ENCODE measurements around the gene TAX1BP1. TPM values are rescaled to one million over a fixed set of nuclear protein-coding genes. Genes with fewer than 3 reads are reported as not detected.
"Not testable (repeated sequence)": the region's sequence is repeated elsewhere in the genome, so short reads cannot be mapped to it uniquely, and the experiment has no call there.

Gene TAX1BP1
- total RNA-seq, 2 donors from 2014 or later: 38.9 to 57.6 TPM

DNA sequence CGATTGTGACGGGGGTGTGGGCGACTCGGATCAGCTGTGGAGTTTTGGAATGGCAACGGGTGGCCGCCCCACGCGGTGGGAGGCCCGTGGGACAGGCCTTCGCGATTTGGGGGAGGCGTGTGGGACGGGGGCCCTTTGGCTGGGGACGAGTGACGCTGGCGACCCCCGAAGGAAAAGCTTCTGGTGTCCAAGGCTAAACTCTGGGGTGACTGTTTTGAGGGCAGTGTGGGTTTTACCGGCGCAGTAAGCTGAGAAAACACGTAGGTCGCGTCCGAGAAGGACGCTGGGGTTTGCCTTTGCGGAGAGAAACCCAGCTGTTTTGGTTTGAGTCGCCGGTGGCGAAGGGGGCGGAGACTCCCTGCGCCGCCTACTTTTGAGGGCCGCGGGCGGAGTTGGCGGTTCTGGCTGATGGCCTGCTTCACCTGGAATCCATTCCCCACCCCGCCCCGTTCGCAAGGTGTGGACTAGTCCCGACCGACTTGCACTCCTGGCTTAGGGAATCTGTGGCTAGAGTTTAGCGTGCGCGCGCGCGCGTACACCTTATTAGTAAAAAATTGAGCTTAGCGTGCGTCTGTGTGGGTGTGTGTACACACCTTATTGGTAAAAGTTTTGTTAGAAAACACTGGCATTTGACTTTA, 606 bp downstream of the TAX1BP1 start:
- no peaks in the 10 kb centered on the region for H3K27me3 ChIP-seq
- peak; percentile 90 for ATAC-seq
- WGBS, 2 donors: 0% methylated on average over 20 to 49 of the region's 49 CpGs
- H3K36me3 ChIP-seq (replicated peaks in 1 of 2; ENCODE audit: insufficient read depth in 1 of 2, low read depth in 2 of 2): no peaks in the 10 kb centered on the region
- peak overlapping the region; percentile 74 to 94 for H3K4me3 ChIP-seq
- TF ChIP-seq POLR2A (IDR thresholded peaks at IDR 0.05): peak; percentile 71 to 95 (median 87)
- TF ChIP-seq, protein P1, sequence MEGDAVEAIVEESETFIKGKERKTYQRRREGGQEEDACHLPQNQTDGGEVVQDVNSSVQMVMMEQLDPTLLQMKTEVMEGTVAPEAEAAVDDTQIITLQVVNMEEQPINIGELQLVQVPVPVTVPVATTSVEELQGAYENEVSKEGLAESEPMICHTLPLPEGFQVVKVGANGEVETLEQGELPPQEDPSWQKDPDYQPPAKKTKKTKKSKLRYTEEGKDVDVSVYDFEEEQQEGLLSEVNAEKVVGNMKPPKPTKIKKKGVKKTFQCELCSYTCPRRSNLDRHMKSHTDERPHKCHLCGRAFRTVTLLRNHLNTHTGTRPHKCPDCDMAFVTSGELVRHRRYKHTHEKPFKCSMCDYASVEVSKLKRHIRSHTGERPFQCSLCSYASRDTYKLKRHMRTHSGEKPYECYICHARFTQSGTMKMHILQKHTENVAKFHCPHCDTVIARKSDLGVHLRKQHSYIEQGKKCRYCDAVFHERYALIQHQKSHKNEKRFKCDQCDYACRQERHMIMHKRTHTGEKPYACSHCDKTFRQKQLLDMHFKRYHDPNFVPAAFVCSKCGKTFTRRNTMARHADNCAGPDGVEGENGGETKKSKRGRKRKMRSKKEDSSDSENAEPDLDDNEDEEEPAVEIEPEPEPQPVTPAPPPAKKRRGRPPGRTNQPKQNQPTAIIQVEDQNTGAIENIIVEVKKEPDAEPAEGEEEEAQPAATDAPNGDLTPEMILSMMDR (IDR thresholded peaks at IDR 0.05): no peak
- peak; percentile 97 to 98 (median 97) for DNase-seq
- peak overlapping the region; percentile 98 to 100 (median 100) for H3K27ac ChIP-seq
- H3K4me1 ChIP-seq: peaks cover 71% of the 10 kb centered on the region
- H3K9me3 ChIP-seq: no peaks in the 10 kb centered on the region
- intact Hi-C loops (cut with DNase I): no loop called here

DNA sequence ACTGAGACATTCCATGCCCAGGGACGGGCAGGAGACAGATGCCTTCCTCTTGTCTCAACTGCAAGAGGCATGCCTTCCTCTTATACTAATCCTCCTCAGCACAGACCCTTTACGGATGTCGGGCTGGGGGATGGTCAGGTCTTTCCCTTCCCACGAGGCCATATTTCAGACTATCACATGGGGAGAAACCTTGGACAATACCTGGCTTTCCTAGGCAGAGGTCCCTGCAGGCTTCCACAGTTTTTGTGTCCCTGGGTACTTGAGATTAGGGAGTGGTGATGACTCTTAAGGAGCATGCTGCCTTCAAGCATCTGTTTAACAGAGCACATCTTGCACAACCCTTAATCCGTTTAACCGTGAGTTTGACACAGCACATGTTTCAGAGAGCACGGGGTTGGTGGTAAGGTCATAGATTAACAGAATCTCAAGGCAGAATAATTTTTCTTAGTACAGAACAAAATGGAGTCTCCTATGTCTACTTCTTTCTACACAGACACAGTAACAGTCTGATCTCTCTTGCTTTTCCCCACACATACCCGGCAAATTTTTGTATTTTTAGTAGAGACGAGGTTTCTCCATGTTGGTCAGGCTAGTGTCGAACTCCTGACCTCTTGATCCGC, 2.2 kb downstream of the TAX1BP1 start:
- WGBS, 2 donors: 46 to 47% methylated on average over 8 to 11 of the region's 11 CpGs
- H3K4me1 ChIP-seq: peaks cover 76% of the 10 kb centered on the region
- H3K36me3 ChIP-seq (replicated peaks in 1 of 2; ENCODE audit: insufficient read depth in 1 of 2, low read depth in 2 of 2); H3K27me3 ChIP-seq; ATAC-seq; intact Hi-C loops (cut with DNase I); H3K4me3 ChIP-seq; H3K9me3 ChIP-seq; H3K27ac ChIP-seq; DNase-seq: not testable (repeated sequence)

DNA sequence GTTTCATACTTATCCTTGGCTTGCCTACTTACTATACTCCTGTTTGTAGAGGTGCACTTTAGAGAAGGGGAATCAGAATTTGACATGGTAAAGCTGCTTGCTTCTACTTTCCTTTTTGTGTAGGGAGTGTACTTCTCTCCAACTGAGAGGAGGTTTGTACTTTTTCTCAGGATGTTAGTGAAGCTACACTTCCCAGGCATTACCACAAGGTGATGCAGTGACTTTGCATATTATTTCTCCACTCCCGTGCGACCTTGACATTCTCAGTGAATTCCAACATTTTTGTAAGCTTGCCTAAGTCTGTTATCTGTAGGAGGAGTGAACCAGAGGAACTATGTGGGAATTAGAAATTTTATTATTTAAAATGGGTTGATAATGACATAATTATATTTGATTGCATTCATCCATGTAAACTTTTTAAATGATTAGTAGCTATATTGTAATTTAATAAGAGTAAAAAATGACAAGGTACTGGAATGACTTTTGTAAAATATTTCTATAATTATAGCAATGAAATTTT, 5.2 kb downstream of the TAX1BP1 start:
- peaks cover 60% of the 10 kb centered on the region for H3K4me1 ChIP-seq

DNA sequence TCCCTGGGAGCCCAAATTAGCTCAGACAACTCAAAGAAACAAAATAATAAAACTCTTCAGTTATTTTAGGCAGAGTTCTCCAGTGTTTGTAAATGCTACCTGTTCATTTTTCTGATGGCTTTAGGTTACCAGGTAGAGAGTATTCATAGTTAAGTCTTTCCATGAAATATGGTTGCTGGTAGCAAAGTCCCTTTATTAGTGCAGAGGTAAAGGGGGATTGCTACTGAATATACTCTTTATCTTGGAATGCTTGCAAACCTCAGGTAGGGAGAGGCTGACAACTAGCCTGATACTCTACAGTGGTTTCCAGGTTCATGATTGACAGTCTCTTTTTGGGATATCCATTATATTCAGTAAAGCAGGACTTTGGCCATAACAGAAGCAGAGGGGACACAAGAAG, 6.5 kb downstream of the TAX1BP1 start:
- Histone ChIP-seq H3K4me1 (peaks cover 57% of the 10 kb centered on the region), H3K27me3 (no peaks in the 10 kb centered on the region), H3K27ac (peak overlapping the region in 1 of 4 donors; percentile 70), H3K9me3 (no peaks in the 10 kb centered on the region), H3K4me3 (no peak overlapping the region), H3K36me3 (replicated peaks in 1 of 2; ENCODE audit: insufficient read depth in 1 of 2, low read depth in 2 of 2) (peaks cover 0 to 16% of the 10 kb centered on the region in 2 donors)
- no peak for TF ChIP-seq POLR2A (IDR thresholded peaks at IDR 0.05)
- TF ChIP-seq, protein P1 (IDR thresholded peaks at IDR 0.05): no peak
- intact Hi-C loops (cut with DNase I): no loop called here
- ATAC-seq (no peak), DNase-seq (no peak)

More for the DNA sequence above, 5.2 kb downstream of the TAX1BP1 start:
- Histone ChIP-seq H3K27ac (peak overlapping the region in 3 of 4 donors; percentile 44 to 70 (median 53)), H3K36me3 (replicated peaks in 1 of 2; ENCODE audit: insufficient read depth in 1 of 2, low read depth in 2 of 2) (peaks cover 0 to 9% of the 10 kb centered on the region in 2 donors), H3K4me3 (no peak overlapping the region), H3K27me3 (no peaks in the 10 kb centered on the region), H3K9me3 (no peaks in the 10 kb centered on the region)
- ATAC-seq: peak; percentile 37
- peak in 1 of 3 donors; percentile 23 for TF ChIP-seq POLR2A (IDR thresholded peaks at IDR 0.05)
- TF ChIP-seq, protein P1 (IDR thresholded peaks at IDR 0.05): peak; percentile 29 to 84 (median 64)
- DNase-seq: peak in 3 of 4 donors; percentile 23 to 50 (median 23)
- WGBS, 2 donors: 4 to 15% methylated on average over 2 of the region's 2 CpGs
- intact Hi-C loops (cut with DNase I): no loop called here

DNA sequence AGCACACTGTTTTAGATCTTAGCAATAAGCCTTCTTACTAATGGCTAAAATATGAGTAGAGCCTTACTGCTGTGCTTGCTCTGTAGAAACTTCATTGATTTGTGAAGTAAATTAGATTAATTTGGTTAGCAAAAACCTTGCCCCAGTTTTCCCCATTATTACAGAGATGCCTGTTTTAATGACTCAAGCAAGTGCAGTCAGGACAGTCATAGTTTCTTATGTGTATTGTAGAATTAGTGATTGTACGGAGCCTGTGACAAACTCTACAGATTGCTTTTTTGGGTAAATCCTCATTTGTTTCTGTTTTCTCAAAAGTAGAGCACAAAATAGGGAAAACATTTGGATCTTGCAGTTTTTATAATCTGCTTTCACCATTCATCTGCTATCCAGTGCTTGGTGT, 7.0 kb downstream of the TAX1BP1 start:
- no peaks in the 10 kb centered on the region for H3K9me3 ChIP-seq
- H3K4me3 ChIP-seq: no peak overlapping the region
- intact Hi-C loops (cut with DNase I): no loop called here
- WGBS, 2 donors: 55 to 57% methylated on average over 1 of the region's 1 CpG
- H3K27me3 ChIP-seq: no peaks in the 10 kb centered on the region
- no peak for DNase-seq
- no peak overlapping the region for H3K27ac ChIP-seq
- ATAC-seq: no peak
- peaks cover 0 to 17% of the 10 kb centered on the region in 2 donors for H3K36me3 ChIP-seq (replicated peaks in 1 of 2; ENCODE audit: insufficient read depth in 1 of 2, low read depth in 2 of 2)
- no peak for TF ChIP-seq POLR2A (IDR thresholded peaks at IDR 0.05)
- TF ChIP-seq, protein P1 (IDR thresholded peaks at IDR 0.05): no peak
- peaks cover 52% of the 10 kb centered on the region for H3K4me1 ChIP-seq
